HG02759 (cell line): ENCODE data around the gene FAM114A1.

Source experiments
- ATAC-seq: cut with Tn5 transposase; IDR thresholded peaks from one replicate; pipeline ENCODE4 v1.9.1; 2021; ENCODE audit warnings: mild to moderate bottlenecking, moderate library complexity; ENCODE audit not compliant: unreplicated experiment

The FAM114A1 gene

GRCh38 chr4:38994135-38994534 is 126.5 kb downstream of the FAM114A1 start:
- no peak for ATAC-seq
